ENCODE results near the gene OR52H1. TPM values are rescaled to one million over a fixed set of nuclear protein-coding genes. Genes with fewer than 3 reads are reported as not detected.

The OR52H1 gene
- polyA plus RNA-seq, 3 donors: not detected

GRCh38 chr11:5499671-5500070, 48.7 kb downstream of the OR52H1 start:
- WGBS, 3 donors: 58 to 67% (median 64%) methylated on average over 2 of the region's 2 CpGs

More at GRCh38 chr11:5499671-5500070, 48.7 kb downstream of the OR52H1 start:
- H3K27ac ChIP-seq (ENCODE audit: low read depth, low read length): no peak overlapping the region

Other genes starting within 250 kb of the OR52H1 start
- not detected for gene OR51B4, start 246.6 kb downstream of the OR52H1 start, polyA plus RNA-seq
- not detected for gene OR51B2, start 224.2 kb downstream of the OR52H1 start, polyA plus RNA-seq
- not detected for gene OR51B5, start 205.0 kb downstream of the OR52H1 start, polyA plus RNA-seq
- gene OR51B6, start 197.0 kb downstream of the OR52H1 start, polyA plus RNA-seq: not detected
- not detected for gene OR51M1, start 164.7 kb downstream of the OR52H1 start, polyA plus RNA-seq
- gene OR51Q1, start 126.4 kb downstream of the OR52H1 start, polyA plus RNA-seq: not detected
- not detected for gene OR51I1, start 107.0 kb downstream of the OR52H1 start, polyA plus RNA-seq
- not detected for gene OR51I2, start 99.2 kb downstream of the OR52H1 start, polyA plus RNA-seq
- gene OR52D1, start 59.9 kb downstream of the OR52H1 start, polyA plus RNA-seq: not detected
- not detected for gene UBQLN3, start 38.6 kb downstream of the OR52H1 start, polyA plus RNA-seq
- under 1 TPM; 0.08 to 0.22 (median 0.09) TPM for gene UBQLNL, start 31.8 kb downstream of the OR52H1 start, polyA plus RNA-seq
- gene OR52B6, start 32.3 kb upstream of the OR52H1 start, polyA plus RNA-seq: not detected
- 1 to 10 TPM; 1.4 to 2.9 (median 2.4) TPM for gene TRIM6, start 48.1 kb upstream of the OR52H1 start, polyA plus RNA-seq
- gene TRIM34, start 76.5 kb upstream of the OR52H1 start, polyA plus RNA-seq: 1 to 10 TPM; 1.8 to 6.7 (median 3.8) TPM
- gene TRIM5, start 136.5 kb upstream of the OR52H1 start, polyA plus RNA-seq: 10 to 100 TPM in 1 of 3 donors, 1 to 10 TPM in 2; 7.7 to 11.2 (median 9.7) TPM
- gene TRIM22, start 141.2 kb upstream of the OR52H1 start, polyA plus RNA-seq: 10 to 100 TPM in 2 of 3 donors, 1 to 10 TPM in 1; 8.3 to 43.7 (median 22.8) TPM
- not detected for gene OR56B1, start 187.9 kb upstream of the OR52H1 start, polyA plus RNA-seq
- gene OR52N4, start 205.7 kb upstream of the OR52H1 start, polyA plus RNA-seq: under 1 TPM in 1 of 3 donors, not detected in 2; 0.21 TPM
- gene OR52N5, start 234.8 kb upstream of the OR52H1 start, polyA plus RNA-seq: under 1 TPM in 1 of 3 donors, not detected in 2; 0.04 TPM
- under 1 TPM in 1 of 3 donors, not detected in 2; 0.06 TPM for gene OR52N1, start 242.7 kb upstream of the OR52H1 start, polyA plus RNA-seq

Measured in adipose tissue (tissue), 3 donors.